SK-N-SH (cell line): Measurements from ENCODE around the gene PRDX6.

ENCODE experiments used
- JUND ChIP-seq: IDR thresholded peaks from 2 replicates; pipeline ENCODE4 v1.4.0; 2012
- POLR2AphosphoS5 ChIP-seq: IDR thresholded peaks from 2 replicates; pipeline ENCODE4 v1.6.1; 2012; ENCODE audit warnings: low read depth, low read length
- TF ChIP-seq, protein P1 (sequence below): fragments of 200-600 bp; sonication (generic); IDR thresholded peaks from 2 replicates; pipeline ENCODE4 v1.6.1; 2017; ENCODE audit warnings: antibody characterized with exemption, mild to moderate bottlenecking, moderate library complexity
- TF ChIP-seq, protein P2 (sequence below): IDR thresholded peaks from 2 replicates; pipeline ENCODE4; 2012

DNA sequence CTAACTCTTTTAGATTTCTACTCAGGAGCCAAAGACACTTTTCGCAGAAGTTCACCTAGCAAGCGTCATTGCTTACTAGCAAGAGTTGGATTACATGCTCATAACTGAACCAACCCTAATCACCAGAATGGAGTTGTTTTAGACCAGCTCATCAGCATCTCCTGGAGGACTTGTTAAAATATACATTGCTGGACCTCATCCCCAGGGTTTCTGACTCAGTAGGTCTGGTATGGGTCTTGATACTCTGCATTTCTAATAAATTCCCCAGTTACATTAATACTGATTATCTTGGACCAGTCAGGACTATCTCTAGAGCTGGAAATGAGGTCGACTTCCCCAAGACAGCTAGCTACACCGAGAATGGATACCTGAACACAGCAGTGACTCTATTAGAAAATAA lies 9.7 kb upstream of the PRDX6 start:
- TF ChIP-seq, protein P1, sequence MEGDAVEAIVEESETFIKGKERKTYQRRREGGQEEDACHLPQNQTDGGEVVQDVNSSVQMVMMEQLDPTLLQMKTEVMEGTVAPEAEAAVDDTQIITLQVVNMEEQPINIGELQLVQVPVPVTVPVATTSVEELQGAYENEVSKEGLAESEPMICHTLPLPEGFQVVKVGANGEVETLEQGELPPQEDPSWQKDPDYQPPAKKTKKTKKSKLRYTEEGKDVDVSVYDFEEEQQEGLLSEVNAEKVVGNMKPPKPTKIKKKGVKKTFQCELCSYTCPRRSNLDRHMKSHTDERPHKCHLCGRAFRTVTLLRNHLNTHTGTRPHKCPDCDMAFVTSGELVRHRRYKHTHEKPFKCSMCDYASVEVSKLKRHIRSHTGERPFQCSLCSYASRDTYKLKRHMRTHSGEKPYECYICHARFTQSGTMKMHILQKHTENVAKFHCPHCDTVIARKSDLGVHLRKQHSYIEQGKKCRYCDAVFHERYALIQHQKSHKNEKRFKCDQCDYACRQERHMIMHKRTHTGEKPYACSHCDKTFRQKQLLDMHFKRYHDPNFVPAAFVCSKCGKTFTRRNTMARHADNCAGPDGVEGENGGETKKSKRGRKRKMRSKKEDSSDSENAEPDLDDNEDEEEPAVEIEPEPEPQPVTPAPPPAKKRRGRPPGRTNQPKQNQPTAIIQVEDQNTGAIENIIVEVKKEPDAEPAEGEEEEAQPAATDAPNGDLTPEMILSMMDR = no peak
- TF ChIP-seq JUND (no peak), POLR2AphosphoS5 (no peak)
- TF ChIP-seq, protein P2, sequence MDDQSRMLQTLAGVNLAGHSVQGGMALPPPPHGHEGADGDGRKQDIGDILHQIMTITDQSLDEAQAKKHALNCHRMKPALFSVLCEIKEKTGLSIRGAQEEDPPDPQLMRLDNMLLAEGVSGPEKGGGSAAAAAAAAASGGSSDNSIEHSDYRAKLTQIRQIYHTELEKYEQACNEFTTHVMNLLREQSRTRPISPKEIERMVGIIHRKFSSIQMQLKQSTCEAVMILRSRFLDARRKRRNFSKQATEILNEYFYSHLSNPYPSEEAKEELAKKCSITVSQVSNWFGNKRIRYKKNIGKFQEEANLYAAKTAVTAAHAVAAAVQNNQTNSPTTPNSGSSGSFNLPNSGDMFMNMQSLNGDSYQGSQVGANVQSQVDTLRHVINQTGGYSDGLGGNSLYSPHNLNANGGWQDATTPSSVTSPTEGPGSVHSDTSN = no peak
